Mucosa of stomach (tissue), 1 donor: ENCODE data around the gene TMEM182.

ENCODE experiments used
- H3K27me3 ChIP-seq: one replicate; pipeline ENCODE4 v1.7.0; 2013; ENCODE audit warnings: mild to moderate bottlenecking, low read length; ENCODE audit not compliant: control insufficient read depth, insufficient read depth
- H3K36me3 ChIP-seq: one replicate; pipeline ENCODE4 v1.7.0; 2013; ENCODE audit warnings: low read length; ENCODE audit not compliant: control insufficient read depth, insufficient read depth
- H3K4me1 ChIP-seq: one replicate; pipeline ENCODE4 v1.7.0; 2013; ENCODE audit warnings: mild to moderate bottlenecking, low read length; ENCODE audit not compliant: control insufficient read depth, insufficient read depth
- H3K4me3 ChIP-seq: one replicate; pipeline ENCODE4 v1.7.0; 2013; ENCODE audit warnings: low read length
- H3K9ac ChIP-seq: one replicate; pipeline ENCODE4 v1.7.0; 2013; ENCODE audit warnings: mild to moderate bottlenecking, low read length, moderate library complexity
- H3K9me3 ChIP-seq: one replicate; pipeline ENCODE4 v1.7.0; 2013; ENCODE audit warnings: mild to moderate bottlenecking, low read length, moderate library complexity; ENCODE audit not compliant: control insufficient read depth
- donor health status: Pancreatic carcinoma.

The TMEM182 gene

GRCh38 chr2:102852867-102853266 is 91.0 kb downstream of the TMEM182 start:
- no peak overlapping the region for H3K4me3 ChIP-seq
- H3K4me1 ChIP-seq = no peaks in the 10 kb centered on the region
- H3K9me3 ChIP-seq = no peaks in the 10 kb centered on the region
- no peaks in the 10 kb centered on the region for H3K36me3 ChIP-seq
- no peak overlapping the region for H3K9ac ChIP-seq
- no peaks in the 10 kb centered on the region for H3K27me3 ChIP-seq
